ENCODE data around the gene CAMKK2.

DNA sequence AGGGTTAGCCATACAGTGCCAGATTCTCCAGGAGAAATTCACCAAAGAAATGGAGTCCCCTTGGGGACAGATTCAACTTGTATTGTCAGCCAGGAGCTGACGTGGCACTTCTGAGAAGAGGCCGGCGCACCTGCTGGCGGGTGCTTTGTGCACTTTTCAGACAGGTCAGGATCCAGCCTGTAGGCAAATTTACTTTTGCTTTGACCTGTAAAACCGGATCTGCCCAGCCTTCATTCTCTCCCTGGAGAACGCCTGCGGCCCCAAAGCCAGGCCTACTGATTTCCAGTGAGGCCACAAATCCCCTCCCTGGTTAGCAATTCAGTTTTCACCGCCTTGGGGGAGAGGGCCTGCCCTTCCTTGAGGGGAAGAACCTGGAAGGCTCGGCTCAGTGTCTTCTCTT lies 69.2 kb downstream of the CAMKK2 start:
- TF ChIP-seq, protein P1, sequence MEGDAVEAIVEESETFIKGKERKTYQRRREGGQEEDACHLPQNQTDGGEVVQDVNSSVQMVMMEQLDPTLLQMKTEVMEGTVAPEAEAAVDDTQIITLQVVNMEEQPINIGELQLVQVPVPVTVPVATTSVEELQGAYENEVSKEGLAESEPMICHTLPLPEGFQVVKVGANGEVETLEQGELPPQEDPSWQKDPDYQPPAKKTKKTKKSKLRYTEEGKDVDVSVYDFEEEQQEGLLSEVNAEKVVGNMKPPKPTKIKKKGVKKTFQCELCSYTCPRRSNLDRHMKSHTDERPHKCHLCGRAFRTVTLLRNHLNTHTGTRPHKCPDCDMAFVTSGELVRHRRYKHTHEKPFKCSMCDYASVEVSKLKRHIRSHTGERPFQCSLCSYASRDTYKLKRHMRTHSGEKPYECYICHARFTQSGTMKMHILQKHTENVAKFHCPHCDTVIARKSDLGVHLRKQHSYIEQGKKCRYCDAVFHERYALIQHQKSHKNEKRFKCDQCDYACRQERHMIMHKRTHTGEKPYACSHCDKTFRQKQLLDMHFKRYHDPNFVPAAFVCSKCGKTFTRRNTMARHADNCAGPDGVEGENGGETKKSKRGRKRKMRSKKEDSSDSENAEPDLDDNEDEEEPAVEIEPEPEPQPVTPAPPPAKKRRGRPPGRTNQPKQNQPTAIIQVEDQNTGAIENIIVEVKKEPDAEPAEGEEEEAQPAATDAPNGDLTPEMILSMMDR (IDR thresholded peaks at IDR 0.05; ENCODE audit: poor library complexity, severe bottlenecking) = no peak
- TF ChIP-seq RAD21 (conservative IDR thresholded peaks at IDR 0.05) = no peak
